HL-60/S4 treated with phorbol 12-myristate 13-acetate at 8.2 ng/mL for 4 days and 3 days (cell line): ENCODE measurements around the gene FAM81A.
"Not testable (repeated sequence)": the region's sequence is repeated elsewhere in the genome, so short reads cannot be mapped to it uniquely, and the experiment has no call there.

Experiments
- in situ Hi-C: fragments of 300-500 bp; cut with MboI; formaldehyde crosslinking; loops from 2 replicates; pipeline ENCODE4 v1.15.0; 2022; ENCODE audit warnings: low sequenced_read_pairs

Gene FAM81A

DNA sequence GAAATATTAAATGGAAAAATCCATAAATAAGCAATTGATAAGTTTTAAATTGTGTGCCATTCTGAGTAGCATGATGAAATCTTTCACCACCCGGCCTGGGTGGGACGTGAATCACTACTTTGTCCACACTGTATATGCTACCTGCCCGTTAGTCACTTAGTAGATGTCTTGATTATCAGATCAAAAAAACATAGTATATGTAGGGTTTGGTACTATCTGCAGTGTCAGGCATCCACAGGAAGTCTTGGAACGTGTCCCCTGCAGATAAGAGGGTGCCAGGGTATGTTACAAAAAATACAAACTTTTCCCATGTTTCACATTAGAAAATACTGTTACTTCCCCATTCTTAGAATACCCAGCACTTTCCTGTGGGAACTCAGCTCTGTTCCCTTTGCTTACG lies 35.2 kb downstream of the FAM81A start:
- in situ Hi-C loops: no loop called here

DNA sequence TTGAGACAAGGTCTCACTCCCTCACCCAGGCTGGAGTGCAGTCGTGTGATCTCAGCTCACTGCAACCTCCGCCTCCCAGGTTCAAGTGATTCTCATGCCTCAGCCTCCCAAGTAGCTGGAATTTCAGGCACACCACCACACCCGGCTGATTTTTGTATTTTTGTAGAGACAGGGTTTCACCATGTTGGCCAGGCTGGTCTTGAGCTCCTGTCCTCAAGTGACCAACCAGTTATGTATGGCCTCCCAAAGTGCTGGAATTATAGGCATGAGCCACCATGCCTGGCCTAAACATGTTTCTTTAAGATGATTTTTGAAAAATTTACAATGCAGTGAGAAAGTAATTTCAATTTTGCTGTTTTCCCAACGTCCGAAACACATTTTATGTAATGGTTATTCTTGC lies 37.2 kb downstream of the FAM81A start:
- in situ Hi-C loops: not testable (repeated sequence)

DNA sequence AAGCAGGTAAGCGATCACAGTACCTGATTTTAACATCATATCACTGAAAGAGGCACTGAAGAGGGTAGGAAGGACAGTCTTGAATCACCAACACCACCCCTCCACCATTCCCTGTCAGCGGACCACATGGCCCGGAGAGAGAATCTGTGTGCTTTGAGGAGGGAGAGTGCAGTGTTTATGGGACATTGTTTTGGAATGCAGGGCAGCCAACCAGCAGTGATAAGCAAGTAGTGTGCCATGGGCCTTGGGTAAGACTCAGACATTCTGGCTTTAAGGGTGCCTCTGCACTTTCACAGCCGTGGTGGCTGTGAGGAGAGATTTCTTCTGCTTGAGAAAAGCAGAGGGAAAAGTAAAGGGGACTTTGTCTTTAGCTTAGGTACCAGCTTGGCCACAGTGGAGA lies 46.4 kb downstream of the FAM81A start:
- in situ Hi-C loops: no loop called here

DNA sequence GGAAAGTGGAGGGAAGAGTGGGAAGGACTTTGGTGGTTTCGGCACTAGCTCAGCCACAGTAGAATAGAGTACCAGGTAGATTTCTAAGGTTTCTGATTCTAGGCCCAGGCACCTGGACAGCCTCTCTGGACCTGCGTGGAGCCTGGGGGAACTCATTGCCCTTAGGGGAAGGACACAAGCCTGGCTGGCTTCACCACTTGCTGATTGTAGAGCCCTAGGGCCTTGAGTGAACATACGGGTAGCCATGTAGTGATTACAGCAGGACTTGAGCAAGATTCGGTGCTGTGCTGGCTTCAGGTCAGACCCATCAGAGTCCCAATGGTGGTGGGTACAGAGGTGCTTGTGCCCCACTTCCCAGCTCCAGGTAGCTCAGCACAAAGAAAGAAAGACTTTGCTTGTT lies 47.0 kb downstream of the FAM81A start:
- in situ Hi-C loops: no loop called here

DNA sequence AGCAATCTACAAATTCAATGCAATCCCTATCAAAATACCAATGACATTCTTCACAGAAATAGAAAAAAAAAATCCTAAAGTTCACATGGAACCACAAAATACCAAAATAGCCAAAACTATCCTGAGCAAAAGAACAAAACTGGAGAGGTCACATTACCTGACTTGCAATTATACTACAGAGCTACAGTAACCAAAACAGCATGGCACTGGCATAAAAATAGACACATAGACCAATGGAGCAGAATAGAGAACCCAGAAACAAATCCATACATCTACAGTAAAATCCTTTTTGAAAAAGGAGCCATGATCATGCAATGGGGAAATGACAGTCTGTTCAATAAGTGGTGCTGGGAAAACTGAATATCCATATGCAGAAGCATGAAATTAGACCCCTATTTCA lies 51.5 kb downstream of the FAM81A start:
- in situ Hi-C loops: not testable (repeated sequence)

DNA sequence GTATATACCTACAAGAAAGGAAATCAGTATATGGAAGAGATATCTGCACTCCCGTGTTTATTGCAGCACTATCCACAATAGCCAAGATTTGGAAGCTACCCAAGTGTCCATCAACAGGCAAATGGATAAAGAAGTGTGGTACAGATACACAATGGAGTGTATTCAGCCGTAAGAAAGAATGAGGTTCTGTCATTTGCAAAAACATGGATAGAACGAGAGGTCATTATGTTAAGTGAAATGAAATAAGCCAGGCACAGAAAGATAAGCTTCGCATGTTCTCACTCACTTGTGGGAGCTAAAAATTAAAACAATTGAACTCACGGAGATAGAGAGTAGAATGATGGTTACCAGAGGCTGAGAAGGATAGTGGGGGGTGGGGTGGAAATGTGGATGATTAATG lies 53.1 kb downstream of the FAM81A start:
- in situ Hi-C loops: loop anchor here (10.0 kb wide), 2 partner anchors 246 to 326 kb away; no protein-coding TSS in a partner anchor

DNA sequence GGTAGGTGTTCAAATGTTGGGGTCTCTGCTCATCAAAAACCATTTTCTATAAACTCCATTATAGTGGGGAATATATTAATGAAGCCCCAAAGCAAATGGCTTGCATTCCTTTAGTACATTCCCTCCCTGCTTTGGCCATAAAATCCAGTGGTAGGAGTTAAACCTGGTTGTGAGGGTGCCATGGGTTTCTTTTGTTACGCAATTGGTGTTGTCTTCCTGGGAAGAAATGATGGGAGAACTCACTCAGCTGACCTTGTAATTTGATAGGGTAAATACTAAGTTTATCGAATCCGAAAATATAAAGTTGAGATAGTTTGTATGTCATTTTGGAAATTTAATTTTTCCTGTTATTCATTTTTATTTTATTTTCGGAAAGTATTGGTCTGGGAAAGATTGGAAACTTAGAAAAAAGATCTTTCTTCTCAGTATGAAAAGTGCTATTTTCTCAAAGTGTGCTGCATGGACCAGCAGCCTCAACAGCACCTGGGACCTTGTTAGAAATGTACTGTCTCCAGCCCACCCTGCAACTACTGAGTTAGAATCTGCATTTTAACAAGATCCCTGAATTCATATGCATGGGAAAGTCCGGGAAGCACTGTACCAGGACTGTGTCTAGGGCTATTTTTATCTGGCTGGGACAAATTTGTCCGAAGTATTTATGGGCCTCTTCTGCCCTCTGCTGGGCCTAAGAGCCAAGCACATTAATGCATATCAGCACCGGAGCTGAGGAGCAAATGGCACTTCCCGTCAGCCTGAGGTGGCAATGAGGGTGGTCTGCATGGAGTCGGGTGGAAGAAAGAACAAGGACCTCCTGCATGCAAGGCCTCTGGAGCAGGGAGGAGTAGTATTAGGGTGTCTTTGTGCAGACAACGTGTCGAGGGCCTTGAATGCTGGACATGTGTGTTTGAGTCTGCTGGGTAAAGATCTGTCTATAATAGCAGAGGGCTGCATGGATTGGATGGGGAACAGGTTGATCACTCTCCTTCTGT lies 54.7 kb downstream of the FAM81A start:
- in situ Hi-C loops: loop anchor here (10.0 kb wide), 2 partner anchors 248 to 328 kb away; no protein-coding TSS in a partner anchor

DNA sequence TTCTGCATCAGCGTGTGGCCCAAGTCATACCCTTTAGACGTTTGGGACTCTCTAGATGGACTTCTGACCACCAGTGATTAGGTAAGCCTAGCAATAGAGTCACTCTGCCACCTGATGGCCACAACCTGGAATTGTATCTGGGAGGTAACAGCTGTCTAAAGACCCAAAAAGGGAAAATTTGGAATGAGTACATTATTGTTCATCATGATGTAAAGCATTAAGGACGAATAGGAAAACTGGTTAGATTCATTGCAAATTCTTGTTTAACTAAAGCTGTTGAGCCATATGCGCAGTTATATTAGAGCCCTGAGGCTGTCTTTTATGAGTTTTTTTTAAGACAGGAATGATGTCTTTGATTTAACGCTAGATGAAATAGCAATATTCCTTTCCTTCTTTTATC lies 63.6 kb downstream of the FAM81A start:
- in situ Hi-C loops: loop anchor here (25.0 kb wide), 1 partner anchor 539 kb away; no protein-coding TSS in a partner anchor

DNA sequence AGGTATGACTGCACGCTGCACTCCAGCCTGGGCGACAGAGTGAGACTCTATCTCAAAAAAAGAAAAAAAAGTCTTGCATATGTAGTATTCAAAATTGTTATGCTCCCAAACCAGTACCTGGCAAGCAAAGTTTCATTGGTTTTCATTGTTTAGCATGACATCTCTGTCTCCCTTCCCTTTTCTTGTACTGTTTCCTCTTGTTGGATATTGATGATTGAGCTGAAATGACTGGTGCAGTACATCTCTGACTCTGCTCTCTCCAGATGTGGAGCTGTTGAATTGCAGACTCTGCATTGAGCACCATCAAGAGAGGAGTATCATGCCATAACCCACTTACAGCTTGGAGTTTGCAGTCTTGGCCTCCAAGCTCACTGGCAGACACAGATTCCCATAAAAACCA lies 77.2 kb downstream of the FAM81A start:
- in situ Hi-C loops: loop anchor here (25.0 kb wide), 1 partner anchor 553 kb away; no protein-coding TSS in a partner anchor

DNA sequence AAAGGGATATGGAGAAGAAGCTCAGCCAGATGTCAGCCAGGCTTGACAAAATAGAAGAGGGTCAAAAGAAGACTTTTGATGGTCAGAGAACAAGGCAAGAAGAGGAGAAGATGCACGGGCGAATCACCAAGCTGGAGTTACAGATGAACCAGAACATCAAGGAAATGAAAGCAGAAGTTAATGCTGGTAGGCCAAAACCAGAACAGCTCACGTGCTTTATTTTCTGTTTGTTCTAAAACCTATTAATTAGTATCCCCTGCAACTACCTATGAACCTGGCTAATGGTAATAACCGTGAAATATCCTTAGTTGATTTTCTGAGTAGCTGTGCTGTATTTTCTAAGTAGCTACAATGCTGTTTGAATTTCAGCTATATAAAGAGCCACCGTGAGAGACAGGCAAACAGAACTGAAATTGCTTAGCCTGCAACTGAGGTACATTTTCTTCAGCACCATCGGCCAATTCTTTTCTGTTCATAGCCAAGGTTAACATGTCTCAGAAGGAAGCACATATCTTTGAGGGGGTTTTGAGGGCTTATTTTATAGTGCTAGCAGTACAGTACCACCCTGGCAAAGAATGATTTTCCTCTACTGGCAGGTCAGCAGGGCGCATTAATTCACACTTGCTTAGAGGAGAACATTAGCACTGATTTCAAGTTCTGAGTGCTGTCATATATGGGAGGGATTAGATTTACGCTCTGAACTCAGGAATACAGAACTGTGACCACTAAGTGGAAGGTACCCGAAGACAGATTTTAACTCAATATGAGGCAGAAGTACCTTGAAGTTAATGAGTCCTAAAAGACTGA lies 78.9 kb downstream of the FAM81A start:
- in situ Hi-C loops: loop anchor here (25.0 kb wide), 1 partner anchor 555 kb away; no protein-coding TSS in a partner anchor

DNA sequence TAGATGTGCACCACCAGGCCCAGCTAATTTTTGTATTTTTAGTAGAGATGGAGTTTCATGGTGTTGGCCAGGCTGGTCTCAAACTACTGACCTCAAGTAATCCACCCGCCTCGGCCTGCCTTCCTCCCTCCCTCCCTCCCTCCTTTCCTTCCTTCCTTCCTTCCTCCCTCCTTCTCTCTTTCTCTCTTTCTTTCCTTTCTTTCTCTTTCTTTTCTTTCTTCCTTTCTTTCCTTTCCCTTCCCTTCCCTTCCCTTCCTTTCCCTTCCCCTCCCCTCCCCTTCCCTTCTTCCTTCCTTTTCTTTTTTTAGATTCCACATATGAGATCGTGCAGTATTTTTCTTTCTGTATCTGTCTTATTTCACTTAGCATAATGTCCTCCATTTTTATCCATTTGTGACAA lies 81.3 kb downstream of the FAM81A start:
- in situ Hi-C loops: loop anchor here (25.0 kb wide), 1 partner anchor 557 kb away; no protein-coding TSS in a partner anchor

DNA sequence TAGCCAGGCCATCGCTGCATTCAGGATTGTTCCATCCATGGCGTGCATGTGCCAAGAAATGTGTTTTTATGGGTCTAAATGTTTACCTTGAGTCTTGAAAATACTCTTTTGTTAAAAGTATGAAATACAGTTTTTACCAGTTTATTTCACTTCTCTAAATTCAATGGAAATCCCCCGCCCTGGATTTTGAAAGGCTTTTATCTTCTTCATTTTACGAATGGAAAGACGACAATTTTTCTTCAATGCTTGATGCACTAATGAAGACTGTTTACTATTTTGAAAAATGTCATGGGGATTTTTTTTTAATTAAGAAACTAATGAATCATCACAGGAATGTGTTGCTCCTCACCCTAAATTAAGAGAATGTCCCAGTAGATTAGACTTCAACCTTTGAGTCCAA lies 83.5 kb downstream of the FAM81A start:
- in situ Hi-C loops: loop anchor here (25.0 kb wide), 1 partner anchor 559 kb away; no protein-coding TSS in a partner anchor

DNA sequence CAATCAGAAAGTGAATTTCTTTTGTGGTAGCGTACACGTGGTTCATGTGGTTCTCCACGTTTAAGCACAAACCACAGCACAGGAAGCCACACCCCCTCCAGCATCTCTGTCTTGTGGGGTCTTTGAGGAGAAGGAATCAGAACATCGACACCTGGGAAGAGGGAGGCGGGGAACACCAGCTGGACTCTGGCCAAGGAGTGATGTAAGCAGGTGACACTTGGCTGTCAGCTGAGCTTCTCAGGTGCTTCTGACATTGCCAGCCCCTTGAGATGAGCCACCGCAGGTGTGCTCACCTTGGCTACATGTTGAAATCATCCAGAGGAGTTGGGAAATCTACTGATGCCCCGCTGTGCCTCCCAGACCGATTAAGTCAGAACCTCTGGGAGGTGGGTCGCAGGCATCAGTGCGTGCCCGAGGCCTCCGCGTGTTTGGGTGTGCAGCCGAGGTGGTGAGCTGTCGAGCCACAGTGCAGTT lies 85.0 kb downstream of the FAM81A start:
- in situ Hi-C loops: loop anchor here (25.0 kb wide), 1 partner anchor 561 kb away; no protein-coding TSS in a partner anchor

DNA sequence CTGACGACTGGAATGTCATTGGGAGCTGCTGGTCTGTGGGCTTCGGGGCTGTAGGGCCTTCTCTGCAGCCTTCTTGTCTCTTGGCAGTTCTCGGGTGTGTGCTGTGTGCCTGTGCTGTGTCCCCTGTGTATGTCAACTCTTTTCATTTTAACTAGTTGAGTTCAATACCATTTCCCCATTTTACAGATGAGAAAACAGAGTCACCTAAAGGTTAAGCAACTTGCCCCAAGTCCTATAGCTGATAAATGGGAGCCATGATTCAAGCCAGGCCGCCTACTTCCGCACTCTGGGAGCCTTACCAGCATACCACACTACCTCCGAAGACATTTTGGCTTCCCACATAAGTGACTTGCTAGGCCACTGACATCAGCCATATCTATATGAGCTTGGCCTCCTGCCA lies 85.7 kb downstream of the FAM81A start:
- in situ Hi-C loops: loop anchor here (25.0 kb wide), 1 partner anchor 561 kb away; no protein-coding TSS in a partner anchor

DNA sequence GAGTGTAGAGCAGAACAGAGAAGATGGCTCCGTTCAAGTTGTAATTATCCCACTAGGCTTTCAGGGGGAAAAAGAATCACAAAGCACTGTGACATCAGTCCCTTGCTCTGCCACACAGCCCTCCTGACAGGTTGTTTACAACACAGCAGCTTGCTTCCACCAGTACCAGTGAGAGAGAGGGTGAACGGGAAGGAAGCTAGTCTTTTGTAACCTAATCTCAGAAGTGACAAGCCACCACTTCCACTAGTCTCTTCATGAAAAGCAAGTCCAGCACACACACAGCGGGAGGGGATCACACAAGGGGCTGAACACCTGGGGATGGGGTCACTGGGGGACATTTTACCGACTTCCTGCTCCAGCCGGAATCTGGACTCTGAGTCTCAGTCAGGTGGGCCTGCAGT lies 86.3 kb downstream of the FAM81A start:
- in situ Hi-C loops: loop anchor here (25.0 kb wide), 1 partner anchor 562 kb away; no protein-coding TSS in a partner anchor

DNA sequence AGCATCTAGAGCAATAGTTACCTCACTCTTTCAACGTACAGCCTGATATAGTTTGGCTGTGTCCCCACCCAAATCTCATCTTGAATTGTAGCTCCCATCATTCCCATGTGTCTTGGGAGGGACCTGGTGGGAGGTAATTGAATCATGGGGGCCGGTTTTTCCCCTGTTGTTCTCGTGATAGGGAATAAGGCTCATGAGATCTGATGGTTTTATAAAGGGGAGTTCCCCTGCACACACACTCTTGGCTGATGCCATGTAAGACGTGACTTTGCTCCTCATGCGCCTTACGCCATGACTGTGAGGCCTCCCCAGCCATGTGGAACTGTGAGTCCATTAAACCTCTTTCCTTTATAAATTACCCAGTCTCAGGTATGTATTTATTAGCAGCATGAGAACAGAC lies 88.5 kb downstream of the FAM81A start:
- in situ Hi-C loops: loop anchor here (25.0 kb wide), 1 partner anchor 111 kb away; no protein-coding TSS in a partner anchor

DNA sequence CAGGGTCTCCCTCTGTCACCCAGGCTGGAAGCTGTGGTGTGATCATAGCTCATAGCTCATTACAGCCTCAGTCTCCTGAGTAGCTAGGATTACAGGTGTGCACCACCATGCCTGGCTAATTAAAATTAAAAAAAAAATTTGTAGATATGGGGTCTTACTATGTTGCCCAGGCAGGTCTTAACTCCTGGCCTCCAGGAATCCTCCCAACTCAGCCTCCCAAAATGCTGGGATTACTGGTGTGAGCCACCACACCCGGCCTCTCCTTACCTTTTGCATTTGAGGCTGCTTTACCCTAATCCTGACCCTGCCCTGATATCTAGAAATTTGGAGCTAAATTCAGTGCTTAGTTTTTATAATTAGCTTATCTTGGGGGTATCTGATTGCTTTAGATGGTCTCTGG lies 90.4 kb downstream of the FAM81A start:
- in situ Hi-C loops: loop anchor here (25.0 kb wide), 1 partner anchor 109 kb away; no protein-coding TSS in a partner anchor

DNA sequence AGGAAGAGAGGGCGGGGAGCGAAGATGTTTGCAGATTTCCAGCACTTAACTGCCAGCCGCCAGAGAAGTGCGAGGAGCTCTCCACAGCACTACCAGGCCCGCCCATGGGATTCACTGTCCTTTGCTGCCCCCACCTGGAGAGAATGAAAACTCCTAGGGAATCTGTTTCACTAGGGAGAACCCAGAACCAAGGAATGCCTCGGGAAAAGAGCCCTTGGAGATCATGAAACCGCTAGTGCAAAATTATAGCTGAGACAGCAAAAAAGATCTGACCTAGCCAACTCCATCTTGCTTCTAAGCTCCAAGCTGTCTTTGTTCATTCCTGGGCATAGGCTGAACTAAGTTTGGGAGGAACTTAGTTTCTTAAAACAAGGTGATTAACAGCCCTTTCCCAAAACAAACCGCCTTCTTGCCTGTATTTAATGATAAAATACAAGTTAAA lies 91.0 kb downstream of the FAM81A start:
- in situ Hi-C loops: loop anchor here (25.0 kb wide), 1 partner anchor 108 kb away; no protein-coding TSS in a partner anchor

DNA sequence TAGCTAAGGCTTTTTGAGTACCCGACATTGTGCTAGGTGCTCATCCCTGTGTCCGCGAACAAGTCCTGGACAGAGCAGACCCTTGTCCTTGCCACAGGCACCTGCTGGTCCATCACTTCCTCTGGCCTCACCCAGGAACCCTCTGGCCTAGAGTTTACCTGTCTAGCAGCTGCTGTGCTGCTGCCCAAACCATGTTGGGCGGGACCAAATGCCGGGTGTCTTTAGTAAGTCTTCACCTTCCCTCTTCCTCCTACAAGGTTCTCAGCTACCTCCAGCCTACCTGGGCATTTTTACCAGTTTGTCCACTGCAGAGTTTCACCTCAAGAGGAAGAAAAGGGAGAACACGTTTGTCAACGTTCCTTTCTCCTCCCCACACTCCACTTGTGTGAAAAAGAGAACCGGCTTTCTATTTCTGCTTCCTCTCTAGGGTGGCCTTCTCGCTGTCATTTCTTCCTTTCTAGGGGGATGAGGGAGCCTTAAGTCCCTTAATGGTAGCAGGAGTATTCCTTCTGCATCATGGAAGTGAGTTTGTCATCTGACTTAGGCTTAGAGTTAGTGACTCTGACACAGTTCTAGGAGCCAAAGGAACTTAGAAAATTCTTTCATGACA lies 93.2 kb downstream of the FAM81A start:
- in situ Hi-C loops: loop anchor here (25.0 kb wide), 1 partner anchor 106 kb away; no protein-coding TSS in a partner anchor

DNA sequence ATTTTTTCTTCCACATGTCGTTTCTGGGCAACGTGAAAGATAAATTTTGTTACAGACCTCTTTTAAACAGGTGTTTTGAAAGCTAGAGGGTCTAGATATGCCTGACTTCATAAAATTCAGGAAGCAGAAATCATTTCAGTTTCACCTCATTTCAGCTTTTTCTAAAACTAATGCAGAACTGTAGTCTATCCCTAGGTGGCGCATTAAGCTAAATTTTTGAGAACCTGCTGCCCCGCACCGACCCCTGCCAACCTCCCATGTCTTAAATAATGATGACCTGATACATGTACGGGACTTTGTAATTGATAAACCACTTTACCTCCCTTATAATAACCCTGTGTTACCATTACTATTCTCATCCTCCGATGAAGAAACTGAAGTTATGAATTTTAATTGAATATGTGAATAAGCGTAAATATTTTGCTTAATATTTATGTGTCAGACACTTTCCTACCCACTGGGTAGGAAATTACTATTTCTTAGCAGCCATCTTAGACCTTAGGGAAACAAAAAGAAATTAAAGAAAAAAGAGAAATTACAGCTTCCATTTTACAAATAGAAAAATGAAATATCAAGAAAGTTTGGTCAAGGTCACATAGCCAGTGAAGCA lies 94.9 kb downstream of the FAM81A start:
- in situ Hi-C loops: loop anchor here (25.0 kb wide), 1 partner anchor 104 kb away; no protein-coding TSS in a partner anchor
